ENCODE measurements around the gene GPA33.

GPA33 gene

GRCh38 chr1:167064621-167065020, 25.6 kb downstream of the GPA33 start:
- TF ChIP-seq EGR1 (IDR thresholded peaks at IDR 0.05) (no peak), TEAD4 (IDR thresholded peaks at IDR 0.05) (no peak)

GRCh38 chr1:167061073-167061464, 29.1 kb downstream of the GPA33 start:
- TF ChIP-seq EP300 (IDR thresholded peaks at IDR 0.05; ENCODE audit: borderline replicate concordance): no peak

- TF ChIP-seq TEAD4 (IDR thresholded peaks at IDR 0.05) (no peak), ZBTB7A (IDR thresholded peaks at IDR 0.05; ENCODE audit: low read depth) (no peak), REST (IDR thresholded peaks at IDR 0.05; ENCODE audit: low read depth) (no peak), EP300 (IDR thresholded peaks at IDR 0.05; ENCODE audit: borderline replicate concordance) (no peak), CEBPB (IDR thresholded peaks at IDR 0.05) (no peak), FOXM1 (IDR thresholded peaks at IDR 0.05; ENCODE audit: borderline replicate concordance, low read depth) (no peak), USF1 (IDR thresholded peaks at IDR 0.05) (no peak), TCF12 (IDR thresholded peaks at IDR 0.05; ENCODE audit: low read depth) (no peak), YY1 (IDR thresholded peaks at IDR 0.05; ENCODE audit: low read depth) (no peak), MAX (IDR thresholded peaks at IDR 0.05) (no peak), EGR1 (IDR thresholded peaks at IDR 0.05) (no peak), TAF1 (IDR thresholded peaks at IDR 0.05; ENCODE audit: low read depth) (no peak), NFIC (IDR thresholded peaks at IDR 0.05) (no peak), RAD21 (IDR thresholded peaks at IDR 0.05; ENCODE audit: low read depth) (no peak)
Measured at GRCh38 chr1:167060141-167061072, 29.8 kb downstream of the GPA33 start.

- TF ChIP-seq TAF1 (IDR thresholded peaks at IDR 0.05; ENCODE audit: low read depth) (no peak), EGR1 (IDR thresholded peaks at IDR 0.05) (no peak), CEBPB (IDR thresholded peaks at IDR 0.05) (no peak), FOXM1 (IDR thresholded peaks at IDR 0.05; ENCODE audit: borderline replicate concordance, low read depth) (no peak), TCF12 (IDR thresholded peaks at IDR 0.05; ENCODE audit: low read depth) (no peak), YY1 (IDR thresholded peaks at IDR 0.05; ENCODE audit: low read depth) (no peak), TEAD4 (IDR thresholded peaks at IDR 0.05) (no peak), CREB1 (IDR thresholded peaks at IDR 0.05; ENCODE audit: low read depth) (no peak), ZBTB7A (IDR thresholded peaks at IDR 0.05; ENCODE audit: low read depth) (no peak), MAX (IDR thresholded peaks at IDR 0.05) (no peak), EP300 (IDR thresholded peaks at IDR 0.05; ENCODE audit: borderline replicate concordance) (no peak), USF1 (IDR thresholded peaks at IDR 0.05) (no peak), REST (IDR thresholded peaks at IDR 0.05; ENCODE audit: low read depth) (no peak), RAD21 (IDR thresholded peaks at IDR 0.05; ENCODE audit: low read depth) (no peak), NFIC (IDR thresholded peaks at IDR 0.05) (no peak)
Measured at GRCh38 chr1:167059809-167060107, 30.4 kb downstream of the GPA33 start.

- no peak for TF ChIP-seq ZBTB7A (IDR thresholded peaks at IDR 0.05; ENCODE audit: low read depth)
- no peak for TF ChIP-seq CEBPB (IDR thresholded peaks at IDR 0.05)
- TF ChIP-seq TCF12 (IDR thresholded peaks at IDR 0.05; ENCODE audit: low read depth): no peak
- TF ChIP-seq MAX (IDR thresholded peaks at IDR 0.05): no peak
- peak; percentile 87 for TF ChIP-seq RAD21 (IDR thresholded peaks at IDR 0.05; ENCODE audit: low read depth)
Measured at GRCh38 chr1:167059045-167059808, 30.9 kb downstream of the GPA33 start.
